Activated naive CD4-positive, alpha-beta T cell treated with anti-CD3 and anti-CD28 coated beads for 36 hours (primary cell): Measurements from ENCODE around the gene GPD1L. TPM values are rescaled to one million over a fixed set of nuclear protein-coding genes. Genes with fewer than 3 reads are reported as not detected.

ENCODE experiments used
- total RNA-seq, 2 experiments: library from RNA; stranded (reverse); gene quantifications; one replicate each; pipeline ENCODE4 v1.2.3, GENCODE V29; 2021

The GPD1L gene
- total RNA-seq, 2 experiments from 2014 or later, result 10.8 to 12.6 TPM

Other genes with a start within 250 kb of the GPD1L start
- gene OSBPL10, start 125.4 kb upstream of the GPD1L start, total RNA-seq, result 1 to 10 TPM; 6.1 to 6.4 TPM
- under 1 TPM in 1 of 2 experiments, not detected in 1; 0.07 TPM for gene ZNF860, start 124.9 kb upstream of the GPD1L start, total RNA-seq
- gene CMTM8, start 132.1 kb downstream of the GPD1L start, total RNA-seq, result 10 to 100 TPM; 16.0 to 19.1 TPM